Daoy (cell line): Measurements from ENCODE around the gene FBXL13. TPM values are rescaled to one million over a fixed set of nuclear protein-coding genes. Genes with fewer than 3 reads are reported as not detected.
"Not testable (repeated sequence)": the region's sequence is repeated elsewhere in the genome, so short reads cannot be mapped to it uniquely, and the experiment has no call there.

ENCODE experiments used
- DNase-seq: peaks from one replicate; pipeline ENCODE4 v3.0.0-alpha.2; 2015; ENCODE audit warnings: low read depth
- total RNA-seq: library from RNA; depleted of rRNA; stranded (reverse); fragments of >200 nt; shearing (Covaris generic); gene quantifications from 2 replicates; pipeline ENCODE4 v1.2.3, GENCODE V29; 2014

Gene FBXL13
- total RNA-seq, 1 experiment from 2014 or later, result 3.1 TPM

GRCh38 chr7:102935450-102936115 lies 139.0 kb downstream of the FBXL13 start:
- DNase-seq, result no peak

GRCh38 chr7:102934701-102935100 lies 139.9 kb downstream of the FBXL13 start:
- no peak for DNase-seq

GRCh38 chr7:102934239-102934638 lies 140.4 kb downstream of the FBXL13 start:
- no peak for DNase-seq

GRCh38 chr7:102933763-102934162 lies 140.8 kb downstream of the FBXL13 start:
- DNase-seq, result peak; percentile 87

GRCh38 chr7:102931757-102932156 lies 142.8 kb downstream of the FBXL13 start:
- no peak for DNase-seq

GRCh38 chr7:102927312-102927933 lies 147.2 kb downstream of the FBXL13 start:
- DNase-seq, result no peak

- no peak for DNase-seq
Observed at GRCh38 chr7:102926783-102927140, 147.8 kb downstream of the FBXL13 start.

- no peak for DNase-seq
Observed at GRCh38 chr7:102925976-102926782, 148.4 kb downstream of the FBXL13 start.

GRCh38 chr7:102918845-102919244 lies 155.8 kb downstream of the FBXL13 start:
- peak; percentile 35 for DNase-seq

- no peak for DNase-seq
Observed at GRCh38 chr7:102917436-102918353, 156.9 kb downstream of the FBXL13 start.

- peak; percentile 37 for DNase-seq
Observed at GRCh38 chr7:102916881-102917280, 157.7 kb downstream of the FBXL13 start.

GRCh38 chr7:102916426-102916825 lies 158.2 kb downstream of the FBXL13 start:
- peak; percentile 86 for DNase-seq

GRCh38 chr7:102914585-102914984 lies 160.0 kb downstream of the FBXL13 start:
- peak; percentile 97 for DNase-seq

GRCh38 chr7:102913826-102914225 lies 160.8 kb downstream of the FBXL13 start:
- peak; percentile 35 for DNase-seq

- peak; percentile 93 for DNase-seq
Observed at GRCh38 chr7:102912742-102913141, 161.9 kb downstream of the FBXL13 start, which contains the start of gene LRRC17. Gene LRRC17 (plus strand): TSS chr7:102913000. CDS start chr7:102933914, 20,914 bp downstream.

GRCh38 chr7:102908676-102909075 lies 165.9 kb downstream of the FBXL13 start:
- DNase-seq, result no peak

GRCh38 chr7:102903576-102903975 lies 171.0 kb downstream of the FBXL13 start:
- DNase-seq, result not testable (repeated sequence)

GRCh38 chr7:102902052-102902451 lies 172.5 kb downstream of the FBXL13 start:
- DNase-seq, result not testable (repeated sequence)

- no peak for DNase-seq
Observed at GRCh38 chr7:102898532-102898859, 176.1 kb downstream of the FBXL13 start.

- DNase-seq, result no peak
Observed at GRCh38 chr7:102897856-102898531, 176.6 kb downstream of the FBXL13 start.

GRCh38 chr7:102897211-102897631 lies 177.4 kb downstream of the FBXL13 start:
- DNase-seq, result no peak
